GM21786 (cell line): Measurements from ENCODE around the gene CCDC9B.

Experiments
- ATAC-seq: cut with Tn5 transposase; IDR thresholded peaks from one replicate; pipeline ENCODE4 v1.9.1; 2021; ENCODE audit not compliant: unreplicated experiment

Gene CCDC9B

GRCh38 chr15:40331026-40331425, 9.7 kb downstream of the CCDC9B start:
- ATAC-seq = no peak

- no peak for ATAC-seq
Observed at GRCh38 chr15:40330368-40330836, 10.3 kb downstream of the CCDC9B start.

GRCh38 chr15:40329804-40330203, 10.9 kb downstream of the CCDC9B start:
- ATAC-seq = no peak

GRCh38 chr15:40328751-40329150, 12.0 kb downstream of the CCDC9B start:
- no peak for ATAC-seq

- no peak for ATAC-seq
Observed at GRCh38 chr15:40328176-40328575, 12.6 kb downstream of the CCDC9B start.

- ATAC-seq = no peak
Observed at GRCh38 chr15:40327457-40327856, 13.3 kb downstream of the CCDC9B start.

- ATAC-seq = no peak
Observed at GRCh38 chr15:40325700-40326099, 15.0 kb downstream of the CCDC9B start.

- no peak for ATAC-seq
Observed at GRCh38 chr15:40325188-40325587, 15.6 kb downstream of the CCDC9B start.

- no peak for ATAC-seq
Observed at GRCh38 chr15:40323953-40324937, 16.5 kb downstream of the CCDC9B start.

- ATAC-seq = peak; percentile 83
Observed at GRCh38 chr15:40323239-40323952, 17.3 kb downstream of the CCDC9B start, which contains the start of gene INAFM2. TSS of gene INAFM2 (plus strand) at chr15:40323692. CDS start at chr15:40324056, 364 bp downstream.

GRCh38 chr15:40322531-40323238, 18.1 kb downstream of the CCDC9B start:
- ATAC-seq = no peak

- no peak for ATAC-seq
Observed at GRCh38 chr15:40320931-40321371, 19.8 kb downstream of the CCDC9B start.

GRCh38 chr15:40320409-40320808, 20.3 kb downstream of the CCDC9B start:
- ATAC-seq = no peak

GRCh38 chr15:40317580-40317979, 23.2 kb downstream of the CCDC9B start:
- ATAC-seq = no peak

- no peak for ATAC-seq
Observed at GRCh38 chr15:40316931-40317330, 23.8 kb downstream of the CCDC9B start.

- ATAC-seq = no peak
Observed at GRCh38 chr15:40314723-40315276, 25.9 kb downstream of the CCDC9B start.

GRCh38 chr15:40313531-40314398, 27.0 kb downstream of the CCDC9B start:
- no peak for ATAC-seq

GRCh38 chr15:40312370-40313158, 28.2 kb downstream of the CCDC9B start:
- no peak for ATAC-seq

- no peak for ATAC-seq
Observed at GRCh38 chr15:40310993-40311392, 29.7 kb downstream of the CCDC9B start.
